HepG2 (cell line): Measurements from ENCODE around the gene TMEM184B. TPM values are rescaled to one million over a fixed set of nuclear protein-coding genes. Genes with fewer than 3 reads are reported as not detected.
A peak's percentile ranks its signal among the peaks of the same experiment; 100 is the strongest.

ENCODE experiments used
- ATF7 ChIP-seq, 2 experiments: fragments of 450-650 bp in 1 of 2; sonication (generic) in 1 of 2; formaldehyde crosslinking in 1 of 2; IDR thresholded peaks; 2 replicates each; pipeline versions ENCODE4 v1.4.0 to v1.6.1; 2016 to 2020; ENCODE audit warnings: antibody characterized with exemption in 1 of 2, mild to moderate bottlenecking in 1 of 2, missing genetic modification reagents in 1 of 2
- CCDC6 ChIP-seq: sonication (generic); formaldehyde crosslinking; IDR thresholded peaks from 2 replicates; pipeline ENCODE4 v1.8.1; 2022; ENCODE audit warnings: mild to moderate bottlenecking, missing genetic modification reagents, moderate library complexity
- E2F2 ChIP-seq: sonication (generic); formaldehyde crosslinking; IDR thresholded peaks from 2 replicates; pipeline ENCODE4 v1.4.0; 2020; ENCODE audit warnings: missing genetic modification reagents, borderline replicate concordance
- FOXP1 ChIP-seq, 2 experiments: fragments of 450-650 bp in 1 of 2; IDR thresholded peaks; 2 replicates each; pipeline ENCODE4 v1.6.1; 2017 to 2018; ENCODE audit warnings: antibody characterized with exemption in 1 of 2
- GTF3A ChIP-seq: sonication (generic); formaldehyde crosslinking; conservative IDR thresholded peaks from 2 replicates; pipeline ENCODE4 v1.4.0; 2020; ENCODE audit warnings: mild to moderate bottlenecking, missing genetic modification reagents
- HOXA9 ChIP-seq: sonication (generic); formaldehyde crosslinking; IDR thresholded peaks from 2 replicates; pipeline ENCODE4 v1.8.1; 2022; ENCODE audit warnings: missing genetic modification reagents, mild to moderate bottlenecking, moderate library complexity, borderline replicate concordance
- HOXD1 ChIP-seq: sonication (generic); formaldehyde crosslinking; IDR thresholded peaks from 2 replicates; pipeline ENCODE4 v1.5.0; 2020; ENCODE audit warnings: missing genetic modification reagents
- IKZF4 ChIP-seq: sonication (generic); formaldehyde crosslinking; IDR thresholded peaks from 2 replicates; pipeline ENCODE4 v1.5.1; 2020; ENCODE audit warnings: borderline replicate concordance, mild to moderate bottlenecking, low read depth, missing genetic modification reagents; ENCODE audit errors: not compliant biosample characterization
- MED1 ChIP-seq: sonication (generic); formaldehyde crosslinking; IDR thresholded peaks from 2 replicates; pipeline ENCODE4 v1.4.0; 2020; ENCODE audit warnings: missing genetic modification reagents
- MXI1 ChIP-seq: IDR thresholded peaks from 3 replicates; pipeline ENCODE4 v1.6.1; 2012; ENCODE audit warnings: low read depth, low read length, inconsistent platforms, borderline replicate concordance
- RXRB ChIP-seq: IDR thresholded peaks from 2 replicates; pipeline ENCODE4 v1.6.1; 2016; ENCODE audit warnings: borderline replicate concordance, missing genetic modification reagents, missing compliant biosample characterization
- TP53 ChIP-seq: sonication (generic); formaldehyde crosslinking; conservative IDR thresholded peaks from 2 replicates; pipeline ENCODE4 v1.4.0; 2020; ENCODE audit warnings: missing genetic modification reagents
- ZNF430 ChIP-seq: sonication (generic); formaldehyde crosslinking; IDR thresholded peaks from 2 replicates; pipeline ENCODE4 v1.9.0; 2021; ENCODE audit warnings: mild to moderate bottlenecking, missing genetic modification reagents
- ZNF549 ChIP-seq: sonication (generic); formaldehyde crosslinking; IDR thresholded peaks from 2 replicates; pipeline ENCODE4 v1.5.0; 2020; ENCODE audit warnings: missing genetic modification reagents
- ZNF710 ChIP-seq: sonication (generic); formaldehyde crosslinking; IDR thresholded peaks from 2 replicates; pipeline ENCODE4 v1.5.0; 2020; ENCODE audit warnings: mild to moderate bottlenecking, missing genetic modification reagents, borderline replicate concordance
- polyA plus RNA-seq, 8 experiments: library from polyadenylated mRNA; depleted of rRNA in 3 of 8; stranded (reverse) in 7 of 8; unstranded in 1 of 8; fragments of >200 nt; fragmentation: Illumina TruSeq in 4 of 8; extraction: Trizol in 4 of 8; gene quantifications; 2 replicates each; pipeline versions ENCODE4 v1.2.1 to v1.2.3, GENCODE V29; 2011 to 2016; ENCODE audit warnings: low read depth in 4 of 8, missing spikeins in 1 of 8, mixed read lengths in 1 of 8; ENCODE audit not compliant: insufficient read depth in 1 of 8
- total RNA-seq, 5 experiments: library from RNA; depleted of rRNA; stranded (reverse); fragments of >200 nt; fragmentation: Illumina TruSeq; extraction: Trizol; gene quantifications; 2 replicates each; pipeline ENCODE4 v1.2.3, GENCODE V29; 2016; ENCODE audit warnings: low read depth in 1 of 5
- TF ChIP-seq, protein P1 (sequence below): sonication (generic); formaldehyde crosslinking; IDR thresholded peaks from 2 replicates; pipeline ENCODE4 v1.9.0; 2021; ENCODE audit warnings: missing genetic modification reagents, borderline replicate concordance
- TF ChIP-seq, protein P2 (sequence below): sonication (generic); formaldehyde crosslinking; conservative IDR thresholded peaks from 2 replicates; pipeline ENCODE4 v1.4.0; 2020; ENCODE audit warnings: missing genetic modification reagents

Gene TMEM184B
- total and polyA plus RNA-seq, 2 of the 13 experiments (the other 11 are each of a cell fraction or from before 2014, with no cell fraction given), result 15.9 to 16.0 TPM

- TF ChIP-seq, protein P1, sequence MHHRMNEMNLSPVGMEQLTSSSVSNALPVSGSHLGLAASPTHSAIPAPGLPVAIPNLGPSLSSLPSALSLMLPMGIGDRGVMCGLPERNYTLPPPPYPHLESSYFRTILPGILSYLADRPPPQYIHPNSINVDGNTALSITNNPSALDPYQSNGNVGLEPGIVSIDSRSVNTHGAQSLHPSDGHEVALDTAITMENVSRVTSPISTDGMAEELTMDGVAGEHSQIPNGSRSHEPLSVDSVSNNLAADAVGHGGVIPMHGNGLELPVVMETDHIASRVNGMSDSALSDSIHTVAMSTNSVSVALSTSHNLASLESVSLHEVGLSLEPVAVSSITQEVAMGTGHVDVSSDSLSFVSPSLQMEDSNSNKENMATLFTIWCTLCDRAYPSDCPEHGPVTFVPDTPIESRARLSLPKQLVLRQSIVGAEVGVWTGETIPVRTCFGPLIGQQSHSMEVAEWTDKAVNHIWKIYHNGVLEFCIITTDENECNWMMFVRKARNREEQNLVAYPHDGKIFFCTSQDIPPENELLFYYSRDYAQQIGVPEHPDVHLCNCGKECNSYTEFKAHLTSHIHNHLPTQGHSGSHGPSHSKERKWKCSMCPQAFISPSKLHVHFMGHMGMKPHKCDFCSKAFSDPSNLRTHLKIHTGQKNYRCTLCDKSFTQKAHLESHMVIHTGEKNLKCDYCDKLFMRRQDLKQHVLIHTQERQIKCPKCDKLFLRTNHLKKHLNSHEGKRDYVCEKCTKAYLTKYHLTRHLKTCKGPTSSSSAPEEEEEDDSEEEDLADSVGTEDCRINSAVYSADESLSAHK (CRISPR knock-in tag), result no peak
- no peak for TF ChIP-seq HOXA9 (CRISPR knock-in tag)
- TF ChIP-seq GTF3A, result no peak
- TF ChIP-seq IKZF4 (CRISPR knock-in tag), result no peak
- no peak for TF ChIP-seq CCDC6 (CRISPR knock-in tag)
- TF ChIP-seq ATF7 (IDR thresholded peaks at IDR 0.05), result peak; percentile 17; the same call in 1 of the 2 replicates
- TF ChIP-seq ATF7 (CRISPR knock-in tag; IDR thresholded peaks at IDR 0.05), result peak; percentile 94
- TF ChIP-seq RXRB, result peak; percentile 83
- TF ChIP-seq ZNF430 (CRISPR knock-in tag), result peak; percentile 69; the same call in 1 of the 2 replicates
- TF ChIP-seq FOXP1 (IDR thresholded peaks at IDR 0.05), result peak; percentile 93
- peak; percentile 99 for TF ChIP-seq FOXP1 (CRISPR knock-in tag; IDR thresholded peaks at IDR 0.05)
- no peak for TF ChIP-seq E2F2 (CRISPR knock-in tag)
- TF ChIP-seq, protein P2, sequence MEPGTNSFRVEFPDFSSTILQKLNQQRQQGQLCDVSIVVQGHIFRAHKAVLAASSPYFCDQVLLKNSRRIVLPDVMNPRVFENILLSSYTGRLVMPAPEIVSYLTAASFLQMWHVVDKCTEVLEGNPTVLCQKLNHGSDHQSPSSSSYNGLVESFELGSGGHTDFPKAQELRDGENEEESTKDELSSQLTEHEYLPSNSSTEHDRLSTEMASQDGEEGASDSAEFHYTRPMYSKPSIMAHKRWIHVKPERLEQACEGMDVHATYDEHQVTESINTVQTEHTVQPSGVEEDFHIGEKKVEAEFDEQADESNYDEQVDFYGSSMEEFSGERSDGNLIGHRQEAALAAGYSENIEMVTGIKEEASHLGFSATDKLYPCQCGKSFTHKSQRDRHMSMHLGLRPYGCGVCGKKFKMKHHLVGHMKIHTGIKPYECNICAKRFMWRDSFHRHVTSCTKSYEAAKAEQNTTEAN (CRISPR knock-in tag), result no peak; the same call in 1 of the 2 replicates
- TF ChIP-seq MED1 (CRISPR knock-in tag), result peak; percentile 86
- no peak for TF ChIP-seq ZNF549
- peak; percentile 80; the same call in 1 of the 2 replicates for TF ChIP-seq ZNF710 (CRISPR knock-in tag)
- peak; percentile 88; the same call in 2 of the 3 replicates for TF ChIP-seq MXI1
- TF ChIP-seq TP53 (CRISPR knock-in tag), result no peak
- 0 out of 2 replicates have a peak, but pooled peaks have one; percentile 34 for TF ChIP-seq HOXD1 (CRISPR knock-in tag)
These were observed 94.7 kb downstream of the TMEM184B start (continued) for GRCh38 chr22:38177926-38178604.
